Measurements from ENCODE around the gene APOD.
"Not testable (repeated sequence)": the region's sequence is repeated elsewhere in the genome, so short reads cannot be mapped to it uniquely, and the experiment has no call there.

Gene APOD

DNA sequence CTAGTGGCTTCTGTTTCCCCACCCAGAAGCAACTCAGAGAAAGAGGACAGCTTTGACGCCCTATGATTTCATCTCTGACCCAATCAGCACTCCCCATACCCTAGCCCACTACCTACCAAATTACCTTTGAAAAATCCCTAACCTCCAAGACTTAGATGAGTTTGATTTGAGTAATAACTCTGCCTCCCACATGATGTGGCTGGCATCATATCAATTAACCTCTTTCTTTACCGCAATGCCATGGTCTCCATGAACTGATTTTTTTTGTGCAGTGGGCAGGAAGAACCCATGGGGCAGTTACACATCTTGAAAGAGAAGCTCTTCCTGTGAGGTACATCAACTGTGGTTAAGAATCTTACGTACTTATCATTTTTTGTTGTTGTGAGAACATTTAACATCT is 25.5 kb upstream of the APOD start (continued):
- TF ChIP-seq PATZ1 (CRISPR knock-in tag; IDR thresholded peaks at IDR 0.05; ENCODE audit: borderline replicate concordance) = no peak

- not testable (repeated sequence) for ATAC-seq
These were observed 18.0 kb upstream of the APOD start for GRCh38 chr3:195601785-195602184.

- no peak for ATAC-seq
- no peak for TF ChIP-seq GLIS3 (CRISPR knock-in tag; IDR thresholded peaks at IDR 0.05)
- TF ChIP-seq CSDC2 (CRISPR knock-in tag; IDR thresholded peaks at IDR 0.05) = no peak
- TF ChIP-seq ZNF8 (CRISPR knock-in tag; IDR thresholded peaks at IDR 0.05) = no peak
- no peak for TF ChIP-seq ZFP30 (CRISPR knock-in tag; IDR thresholded peaks at IDR 0.05)
- TF ChIP-seq ISL1 (CRISPR knock-in tag; IDR thresholded peaks at IDR 0.05) = no peak
- TF ChIP-seq TSHZ2 (CRISPR knock-in tag; IDR thresholded peaks at IDR 0.05) = no peak
- no peak for TF ChIP-seq RARB (CRISPR knock-in tag; IDR thresholded peaks at IDR 0.05)
- no peak for TF ChIP-seq OSR1 (CRISPR knock-in tag; IDR thresholded peaks at IDR 0.05)
- no peak for TF ChIP-seq TCF4 (CRISPR knock-in tag; IDR thresholded peaks at IDR 0.05; ENCODE audit: borderline replicate concordance)
- TF ChIP-seq ZC3H10 (CRISPR knock-in tag; IDR thresholded peaks at IDR 0.05) = no peak
- TF ChIP-seq ZNF565 (CRISPR knock-in tag; conservative IDR thresholded peaks at IDR 0.05; ENCODE audit: low read depth) = no peak
- no peak for TF ChIP-seq ZNF70 (CRISPR knock-in tag; IDR thresholded peaks at IDR 0.05)
- no peak for TF ChIP-seq PPARA (CRISPR knock-in tag; IDR thresholded peaks at IDR 0.05; ENCODE audit: borderline replicate concordance)
- TF ChIP-seq ARNTL (CRISPR knock-in tag; IDR thresholded peaks at IDR 0.05; ENCODE audit: borderline replicate concordance, low read depth) = no peak
- no peak for TF ChIP-seq SNAI2 (CRISPR knock-in tag; IDR thresholded peaks at IDR 0.05)
- TF ChIP-seq TOX (CRISPR knock-in tag; IDR thresholded peaks at IDR 0.05; ENCODE audit: borderline replicate concordance) = no peak
- TF ChIP-seq ZFP3 (CRISPR knock-in tag; IDR thresholded peaks at IDR 0.05) = no peak
- no peak for TF ChIP-seq BACH2 (CRISPR knock-in tag; IDR thresholded peaks at IDR 0.05; ENCODE audit: borderline replicate concordance)
These were observed 17.6 kb upstream of the APOD start for GRCh38 chr3:195601382-195601781.

DNA sequence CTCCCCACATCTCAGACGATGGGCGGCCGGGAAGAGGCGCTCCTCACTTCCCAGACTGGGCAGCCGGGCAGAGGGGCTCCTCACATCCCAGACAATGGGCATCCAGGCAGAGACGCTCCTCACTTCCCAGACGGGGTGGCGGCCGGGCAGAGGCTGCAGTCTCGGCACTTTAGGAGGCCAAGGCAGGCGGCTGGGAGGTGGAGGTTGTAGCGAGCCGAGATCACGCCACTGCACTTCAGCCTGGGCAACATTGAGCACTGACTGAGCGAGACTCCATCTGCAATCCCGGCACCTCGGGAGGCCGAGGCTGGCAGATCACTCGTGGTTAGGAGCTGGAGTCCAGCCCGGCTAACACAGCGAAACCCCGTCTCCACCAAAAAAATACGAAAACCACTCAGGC is 16.2 kb upstream of the APOD start:
- ATAC-seq = not testable (repeated sequence)

DNA sequence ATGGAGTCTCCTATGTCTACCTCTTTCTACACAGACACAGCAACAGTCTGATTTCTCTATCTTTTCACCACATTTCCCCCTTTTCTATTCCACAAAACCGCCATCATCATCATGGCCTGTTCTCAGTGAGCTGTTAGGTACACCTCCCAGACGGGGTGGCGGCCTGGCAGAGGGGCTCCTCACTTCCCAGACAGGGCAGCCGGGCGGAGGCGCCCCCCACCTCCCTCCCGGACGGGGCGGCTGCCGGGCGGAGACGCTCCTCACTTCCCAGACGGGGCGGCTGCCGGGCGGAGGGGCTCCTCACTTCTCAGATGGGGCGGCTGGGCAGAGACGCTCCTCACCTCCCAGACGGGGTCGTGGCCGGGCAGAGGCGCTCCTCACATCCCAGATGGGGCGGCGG is 15.8 kb upstream of the APOD start:
- ATAC-seq = not testable (repeated sequence)

GRCh38 chr3:195597848-195598247 is 14.1 kb upstream of the APOD start:
- TF ChIP-seq ZNF565 (CRISPR knock-in tag; conservative IDR thresholded peaks at IDR 0.05; ENCODE audit: low read depth) (no peak), ESRRG (CRISPR knock-in tag; IDR thresholded peaks at IDR 0.05) (no peak), ZFP3 (CRISPR knock-in tag; IDR thresholded peaks at IDR 0.05) (no peak)
- TF ChIP-seq, protein P1, sequence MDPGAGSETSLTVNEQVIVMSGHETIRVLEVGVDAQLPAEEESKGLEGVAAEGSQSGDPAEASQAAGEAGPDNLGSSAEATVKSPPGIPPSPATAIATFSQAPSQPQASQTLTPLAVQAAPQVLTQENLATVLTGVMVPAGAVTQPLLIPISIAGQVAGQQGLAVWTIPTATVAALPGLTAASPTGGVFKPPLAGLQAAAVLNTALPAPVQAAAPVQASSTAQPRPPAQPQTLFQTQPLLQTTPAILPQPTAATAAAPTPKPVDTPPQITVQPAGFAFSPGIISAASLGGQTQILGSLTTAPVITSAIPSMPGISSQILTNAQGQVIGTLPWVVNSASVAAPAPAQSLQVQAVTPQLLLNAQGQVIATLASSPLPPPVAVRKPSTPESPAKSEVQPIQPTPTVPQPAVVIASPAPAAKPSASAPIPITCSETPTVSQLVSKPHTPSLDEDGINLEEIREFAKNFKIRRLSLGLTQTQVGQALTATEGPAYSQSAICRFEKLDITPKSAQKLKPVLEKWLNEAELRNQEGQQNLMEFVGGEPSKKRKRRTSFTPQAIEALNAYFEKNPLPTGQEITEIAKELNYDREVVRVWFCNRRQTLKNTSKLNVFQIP (CRISPR knock-in tag; IDR thresholded peaks at IDR 0.05; ENCODE audit: borderline replicate concordance, low read depth) = no peak
- TF ChIP-seq, protein P2, sequence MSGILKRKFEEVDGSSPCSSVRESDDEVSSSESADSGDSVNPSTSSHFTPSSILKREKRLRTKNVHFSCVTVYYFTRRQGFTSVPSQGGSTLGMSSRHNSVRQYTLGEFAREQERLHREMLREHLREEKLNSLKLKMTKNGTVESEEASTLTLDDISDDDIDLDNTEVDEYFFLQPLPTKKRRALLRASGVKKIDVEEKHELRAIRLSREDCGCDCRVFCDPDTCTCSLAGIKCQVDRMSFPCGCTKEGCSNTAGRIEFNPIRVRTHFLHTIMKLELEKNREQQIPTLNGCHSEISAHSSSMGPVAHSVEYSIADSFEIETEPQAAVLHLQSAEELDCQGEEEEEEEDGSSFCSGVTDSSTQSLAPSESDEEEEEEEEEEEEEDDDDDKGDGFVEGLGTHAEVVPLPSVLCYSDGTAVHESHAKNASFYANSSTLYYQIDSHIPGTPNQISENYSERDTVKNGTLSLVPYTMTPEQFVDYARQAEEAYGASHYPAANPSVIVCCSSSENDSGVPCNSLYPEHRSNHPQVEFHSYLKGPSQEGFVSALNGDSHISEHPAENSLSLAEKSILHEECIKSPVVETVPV (CRISPR knock-in tag; IDR thresholded peaks at IDR 0.05) = no peak

More at GRCh38 chr3:195597848-195598247, 14.1 kb upstream of the APOD start:
- no peak for ATAC-seq
